NCI-H187 treated with DMSO at 0.1 percent for 48 hours (cell line): Measurements from ENCODE around the gene KRTAP21-3.
"Not testable (repeated sequence)": the region's sequence is repeated elsewhere in the genome, so short reads cannot be mapped to it uniquely, and the experiment has no call there.

Experiments used
- DNase-seq: peaks from one replicate; lab custom pipeline; 2025; lab: John Stamatoyannopoulos, UW

The KRTAP21-3 gene

GRCh38 chr21:30718239-30718909 is at the start of gene KRTAP21-3:
TSS of gene KRTAP21-3 (minus strand) at chr21:30718777. CDS start at chr21:30718759, 18 bp downstream.
- no peak for DNase-seq

GRCh38 chr21:30760776-30761175 is 42.2 kb upstream of the KRTAP21-3 start:
- DNase-seq, result no peak

GRCh38 chr21:30758306-30758705 is 39.7 kb upstream of the KRTAP21-3 start:
- no peak for DNase-seq

- DNase-seq, result not testable (repeated sequence)
Observed at GRCh38 chr21:30755328-30755727, 36.8 kb upstream of the KRTAP21-3 start, which contains the start of gene KRTAP21-1. TSS of gene KRTAP21-1 (minus strand) at chr21:30755428. CDS start at chr21:30755378, 50 bp downstream.

- DNase-seq, result no peak
Observed at GRCh38 chr21:30747159-30747558, 28.6 kb upstream of the KRTAP21-3 start, which contains the start of gene KRTAP21-2. TSS of gene KRTAP21-2 (minus strand) at chr21:30747259. CDS start at chr21:30747202, 57 bp downstream.

GRCh38 chr21:30740462-30740861 is 21.9 kb upstream of the KRTAP21-3 start:
- no peak for DNase-seq

- no peak for DNase-seq
Observed at GRCh38 chr21:30733026-30733425, 14.4 kb upstream of the KRTAP21-3 start.

- DNase-seq, result no peak
Observed at GRCh38 chr21:30726726-30727125, 8.1 kb upstream of the KRTAP21-3 start.

DNA sequence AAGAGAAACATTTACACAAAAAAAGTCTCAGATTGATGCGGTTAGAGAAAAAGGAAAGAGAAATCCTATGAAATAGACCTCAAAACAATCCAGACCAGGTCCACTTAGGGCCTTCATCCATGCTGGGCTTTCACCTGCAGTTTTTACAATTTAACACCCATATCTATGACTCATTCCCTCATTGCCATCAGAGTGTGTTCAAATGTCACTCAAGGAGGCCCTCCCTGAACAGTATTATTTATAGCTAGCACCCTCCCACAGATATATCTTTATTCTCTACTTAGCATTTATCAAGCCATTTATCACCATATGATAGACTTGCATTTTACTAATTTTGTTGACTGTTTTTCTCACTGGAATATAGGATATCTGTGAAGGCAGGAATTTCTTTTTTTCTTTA is 824 bp upstream of the KRTAP21-3 start:
- DNase-seq, result no peak

GRCh38 chr21:30717105-30717504 is 1.5 kb downstream of the KRTAP21-3 start:
- DNase-seq, result no peak

- no peak for DNase-seq
Observed at GRCh38 chr21:30714946-30715345, 3.6 kb downstream of the KRTAP21-3 start.

DNA sequence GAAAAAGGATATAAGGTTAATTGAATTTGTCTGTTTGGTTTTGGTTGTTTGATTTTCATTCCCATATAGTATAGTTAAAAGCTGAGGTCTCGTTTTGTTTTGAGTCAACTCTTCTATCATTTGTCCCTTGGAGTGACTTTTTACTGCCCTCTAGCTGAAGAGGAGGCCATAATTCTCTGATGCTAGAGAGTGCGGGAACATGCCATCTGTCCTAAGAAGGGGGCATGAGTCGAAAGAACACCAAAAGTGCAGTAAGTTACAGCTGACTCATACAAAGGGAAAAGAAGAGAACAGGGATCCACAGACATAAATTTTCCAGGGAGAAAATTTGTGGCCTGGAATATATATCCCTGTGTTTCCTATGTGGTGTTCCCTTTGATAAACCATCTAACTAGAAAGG is 4.1 kb downstream of the KRTAP21-3 start:
- no peak for DNase-seq

- DNase-seq, result no peak
Observed at GRCh38 chr21:30713766-30714165, 4.8 kb downstream of the KRTAP21-3 start.

- DNase-seq, result no peak
Observed at GRCh38 chr21:30710499-30710898, 8.1 kb downstream of the KRTAP21-3 start.

DNA sequence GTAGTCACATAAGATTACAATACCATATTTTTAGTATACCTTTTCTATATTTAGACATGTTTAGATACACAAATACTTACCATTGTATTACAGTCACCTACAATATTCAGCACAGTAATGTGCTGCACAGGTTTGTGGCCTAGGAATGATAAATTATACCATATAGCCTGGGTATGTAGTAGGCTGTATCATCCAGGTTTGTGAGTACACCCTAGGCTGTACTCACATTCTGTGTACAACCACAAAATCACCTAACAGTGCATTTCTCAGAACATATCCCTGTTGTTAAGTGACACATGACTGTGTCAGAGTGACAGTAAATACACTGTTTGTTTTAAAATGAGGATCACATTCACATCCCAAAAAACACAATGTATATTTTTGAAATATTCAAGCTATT is 11.2 kb downstream of the KRTAP21-3 start:
- no peak for DNase-seq

DNA sequence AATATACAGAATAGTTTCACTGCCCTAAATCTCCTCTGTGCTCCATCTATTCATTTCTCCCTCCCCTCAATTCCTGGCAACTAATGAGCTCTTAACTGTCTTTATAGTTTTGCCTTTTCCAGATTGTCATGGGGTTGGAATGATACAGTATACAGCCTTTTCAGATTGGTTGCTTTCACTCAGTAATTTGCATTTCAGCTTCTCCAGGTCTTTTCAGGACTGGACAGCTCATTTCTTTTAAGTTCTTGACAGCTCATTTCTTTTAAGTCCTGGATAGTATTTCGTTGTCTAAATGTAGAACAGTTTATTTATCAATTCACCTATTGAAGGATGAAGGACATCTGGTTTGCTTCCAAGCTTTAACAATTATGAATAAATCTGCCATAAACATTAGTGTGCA is 22.6 kb downstream of the KRTAP21-3 start:
- no peak for DNase-seq

DNA sequence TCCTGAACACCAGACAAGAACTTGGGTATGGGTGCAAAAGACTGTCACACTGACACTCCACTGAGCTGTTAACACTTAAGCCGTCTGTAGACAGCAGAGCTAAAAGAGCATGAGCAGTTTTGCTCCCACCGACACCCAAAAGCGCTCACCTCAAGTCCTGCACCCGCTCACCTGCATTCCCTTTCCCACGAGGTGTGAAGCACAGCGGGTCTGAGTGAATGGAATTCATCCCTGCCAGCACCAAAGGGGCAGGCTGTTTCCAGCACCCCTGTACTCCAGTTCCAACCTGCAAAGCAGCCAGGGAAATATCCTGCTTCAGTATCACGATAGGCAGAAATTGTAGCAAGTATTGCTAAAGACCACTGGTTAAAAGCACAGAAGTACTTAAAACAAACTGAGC is 28.8 kb downstream of the KRTAP21-3 start:
- DNase-seq, result no peak

DNA sequence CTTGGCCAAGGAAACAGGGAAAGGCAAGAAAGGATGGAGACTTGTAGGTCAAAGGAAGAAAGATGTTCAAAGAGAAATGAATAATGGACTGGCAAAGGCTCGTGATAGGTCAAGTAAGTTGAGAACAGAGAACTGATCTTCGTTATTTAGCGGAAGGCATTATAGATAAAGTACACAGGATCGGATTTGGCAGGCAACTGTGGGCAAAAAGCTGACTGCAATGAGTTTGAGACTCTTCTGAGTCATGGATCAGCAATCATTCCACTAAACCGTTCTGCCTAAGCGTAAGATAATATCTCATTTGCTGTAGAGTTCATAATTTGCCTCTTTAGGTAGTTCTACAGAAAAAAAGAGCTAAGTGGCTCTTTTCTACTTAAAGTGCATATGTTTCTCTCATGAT is 34.1 kb downstream of the KRTAP21-3 start:
- DNase-seq, result no peak

DNA sequence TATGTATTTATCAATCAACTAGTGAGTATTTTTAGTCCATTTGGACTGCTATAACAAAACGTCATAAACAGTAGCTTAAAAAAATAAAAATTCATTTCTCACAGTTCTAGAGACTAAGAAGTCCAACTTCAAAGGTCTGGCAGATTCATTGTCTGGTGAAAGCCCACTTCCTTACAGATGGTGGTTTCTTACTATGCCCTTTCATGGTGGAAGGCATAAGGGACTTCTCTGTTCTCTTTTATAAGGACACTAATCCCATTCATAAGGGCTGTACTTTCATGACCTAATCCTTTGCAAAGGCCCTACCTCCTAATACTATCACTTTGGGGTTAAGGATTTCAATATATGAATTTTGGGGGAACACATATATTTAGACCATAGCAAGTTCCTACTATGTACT is 38.0 kb downstream of the KRTAP21-3 start:
- no peak for DNase-seq

DNA sequence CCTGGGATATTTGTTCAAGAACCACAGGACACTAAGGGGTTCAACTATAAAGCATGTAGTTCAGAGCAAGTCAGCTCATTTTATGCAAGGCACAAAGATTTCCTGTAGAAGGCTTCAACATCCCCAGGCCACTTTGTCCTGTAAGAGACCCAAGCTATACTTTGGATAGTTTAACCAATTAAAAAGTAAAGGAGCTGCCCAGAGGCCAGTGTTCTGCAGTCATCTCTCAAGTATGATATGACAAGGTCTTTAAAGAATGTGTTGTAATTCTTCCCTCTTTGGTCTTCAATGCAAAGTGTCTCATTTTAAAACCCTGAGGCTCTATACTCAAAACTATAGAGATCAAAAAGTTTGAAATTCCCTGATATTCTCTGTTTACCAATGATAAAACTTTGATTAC is 41.8 kb downstream of the KRTAP21-3 start:
- no peak for DNase-seq

DNA sequence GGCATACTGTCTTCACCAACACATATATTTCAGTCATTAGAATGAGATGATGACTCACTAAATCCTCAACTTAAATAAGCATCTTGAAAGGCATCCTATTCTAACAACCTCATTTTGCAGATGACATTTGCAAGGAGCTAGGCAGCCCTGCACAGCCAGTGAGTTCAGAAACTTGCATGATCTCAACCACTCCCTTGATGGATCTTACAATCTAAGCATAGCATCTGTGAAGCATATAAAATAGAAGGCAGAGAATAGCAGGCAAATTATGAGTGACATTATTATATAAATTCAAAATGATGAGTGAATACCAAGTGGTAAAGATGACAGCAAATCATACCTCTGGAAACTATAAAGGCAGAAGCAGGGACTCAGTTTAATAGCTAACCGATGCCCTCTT is 44.3 kb downstream of the KRTAP21-3 start:
- DNase-seq, result no peak

DNA sequence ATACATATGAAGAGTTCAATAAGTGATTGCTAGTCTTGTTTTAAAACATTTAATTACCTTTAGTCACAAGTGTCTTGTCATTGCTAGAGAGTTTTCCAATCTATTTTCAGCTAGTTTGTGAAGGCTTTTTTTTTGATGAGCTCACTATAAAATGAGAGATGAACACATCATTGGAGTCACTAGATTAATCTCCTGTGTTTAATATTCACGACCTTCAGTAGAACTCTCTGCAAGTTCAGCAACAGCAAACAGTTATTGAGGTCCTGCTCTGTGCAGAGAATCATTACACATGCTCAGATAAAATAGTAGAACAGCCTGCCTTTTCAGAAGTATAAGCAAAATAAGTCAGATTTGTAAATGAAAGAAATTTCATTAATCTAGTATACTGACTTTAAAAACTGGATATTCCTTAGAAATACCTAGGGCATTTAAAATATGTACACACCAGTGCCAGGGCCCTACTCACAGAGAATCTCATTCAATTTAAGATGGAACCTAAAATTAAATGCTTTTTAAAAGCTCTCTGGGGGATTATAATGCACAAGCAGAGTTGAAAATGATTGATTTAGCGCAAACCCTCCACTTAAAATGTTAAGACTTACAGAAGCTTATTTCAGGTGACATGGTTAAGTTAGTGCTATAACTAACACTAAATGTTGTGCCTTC is 45.5 kb downstream of the KRTAP21-3 start:
- no peak for DNase-seq

DNA sequence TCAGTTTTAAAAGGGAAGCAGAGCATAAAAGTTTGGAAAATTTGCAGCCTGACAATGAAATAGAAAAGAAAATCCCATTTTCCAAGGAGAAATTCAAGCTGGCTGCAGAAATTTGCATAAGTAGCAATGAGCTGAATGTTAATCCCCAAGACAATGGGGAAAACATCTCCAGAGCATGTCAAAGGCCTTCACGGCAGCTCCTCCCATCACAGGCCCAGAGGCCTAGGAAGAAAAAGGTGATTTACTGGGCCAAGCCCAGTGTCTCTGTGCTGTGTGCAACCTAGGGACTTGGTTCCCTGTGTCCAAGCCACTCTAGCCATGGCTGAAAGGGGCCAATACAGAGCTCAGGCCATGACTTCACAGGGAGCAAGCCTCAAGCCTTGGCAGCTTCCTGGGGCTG is 49.8 kb downstream of the KRTAP21-3 start:
- no peak for DNase-seq
